ENCODE measurements around the gene GAB2.
A peak's percentile ranks its signal among the peaks of the same experiment; 100 is the strongest.
"Not testable (repeated sequence)": the region's sequence is repeated elsewhere in the genome, so short reads cannot be mapped to it uniquely, and the experiment has no call there.

The GAB2 gene

GRCh38 chr11:78298291-78298771 is 119.3 kb downstream of the GAB2 start:
- Histone ChIP-seq H3K9ac (ENCODE audit: low read depth, low read length, poor library complexity) (no peak overlapping the region), H3K9me3 (replicated peaks in 1 of 2; ENCODE audit: control insufficient read depth in 2 of 2, insufficient read depth in 1 of 2, low read depth in 1 of 2, low read length in 2 of 2) (peaks cover 1 to 17% of the 10 kb centered on the region in 2 donors), H3K4ac (ENCODE audit: low read length) (no peak overlapping the region), H3K18ac (ENCODE audit: low read length) (no peak overlapping the region), H4K8ac (ENCODE audit: low read depth, low read length) (no peak overlapping the region), H2AFZ (ENCODE audit: low read length) (no peak overlapping the region), H3K4me2 (ENCODE audit: insufficient read depth, low read length, poor library complexity, severe bottlenecking) (no peak overlapping the region), H3K4me3 (ENCODE audit: low read length in 2 of 2) (no peak overlapping the region), H3K79me1 (ENCODE audit: low read depth, low read length) (no peaks in the 10 kb centered on the region), H3K23ac (ENCODE audit: low read depth, low read length, poor library complexity) (no peak overlapping the region), H3K27ac (replicated peaks; ENCODE audit: low read length) (no peak overlapping the region), H2BK12ac (ENCODE audit: low read length) (no peak overlapping the region), H2AK5ac (ENCODE audit: low read depth, low read length) (no peak overlapping the region), H3K27me3 (ENCODE audit: control insufficient read depth in 3 of 3, insufficient read depth in 3 of 3, low read depth in 1 of 3, low read length in 3 of 3) (no peaks in the 10 kb centered on the region), H3K36me3 (replicated peaks in 1 of 2; ENCODE audit: control insufficient read depth in 2 of 2, insufficient read depth in 2 of 2, low read length in 2 of 2) (no peaks in the 10 kb centered on the region), H2BK120ac (ENCODE audit: low read depth, low read length) (no peak overlapping the region), H2BK15ac (ENCODE audit: low read length) (no peak overlapping the region), H2BK5ac (ENCODE audit: low read length) (no peak overlapping the region), H3K14ac (ENCODE audit: low read length) (no peak overlapping the region), H4K91ac (ENCODE audit: low read depth, low read length, poor library complexity) (no peak overlapping the region), H3K4me1 (ENCODE audit: control insufficient read depth in 2 of 2, insufficient read depth in 1 of 2, low read depth in 1 of 2, low read length in 2 of 2) (peaks cover 12 to 17% of the 10 kb centered on the region in 2 donors)
- DNase-seq (ENCODE audit: low spot score): peak; percentile 26
- WGBS, 2 donors (ENCODE audit: extremely low coverage in 2 of 2, insufficient read length in 2 of 2, insufficient replicate concordance in 1 of 2): no CpG with 5 or more reads among the region's 1 CpG

GRCh38 chr11:78295991-78296930 is 121.4 kb downstream of the GAB2 start:
- H3K27ac ChIP-seq (replicated peaks; ENCODE audit: low read length): no peak overlapping the region
- no CpG with 5 or more reads among the region's 8 CpGs for WGBS, 2 donors (ENCODE audit: extremely low coverage in 2 of 2, insufficient read length in 2 of 2, insufficient replicate concordance in 1 of 2)

GRCh38 chr11:78295347-78295746 is 122.3 kb downstream of the GAB2 start:
- Histone ChIP-seq H3K23ac (ENCODE audit: low read depth, low read length, poor library complexity) (no peak overlapping the region), H3K14ac (ENCODE audit: low read length) (no peak overlapping the region), H3K79me1 (ENCODE audit: low read depth, low read length) (no peaks in the 10 kb centered on the region), H3K36me3 (replicated peaks in 1 of 2; ENCODE audit: control insufficient read depth in 2 of 2, insufficient read depth in 2 of 2, low read length in 2 of 2) (no peaks in the 10 kb centered on the region), H3K4me3 (ENCODE audit: low read length in 2 of 2) (no peak overlapping the region), H3K9ac (ENCODE audit: low read depth, low read length, poor library complexity) (no peak overlapping the region), H3K4me2 (ENCODE audit: insufficient read depth, low read length, poor library complexity, severe bottlenecking) (no peak overlapping the region), H3K4me1 (ENCODE audit: control insufficient read depth in 2 of 2, insufficient read depth in 1 of 2, low read depth in 1 of 2, low read length in 2 of 2) (peaks cover 12 to 17% of the 10 kb centered on the region in 2 donors), H4K91ac (ENCODE audit: low read depth, low read length, poor library complexity) (no peak overlapping the region), H2BK12ac (ENCODE audit: low read length) (no peak overlapping the region), H2AK5ac (ENCODE audit: low read depth, low read length) (no peak overlapping the region), H3K9me3 (replicated peaks in 1 of 2; ENCODE audit: control insufficient read depth in 2 of 2, insufficient read depth in 1 of 2, low read depth in 1 of 2, low read length in 2 of 2) (peaks cover 2 to 17% of the 10 kb centered on the region in 2 donors), H3K18ac (ENCODE audit: low read length) (no peak overlapping the region), H2AFZ (ENCODE audit: low read length) (no peak overlapping the region), H3K27ac (replicated peaks; ENCODE audit: low read length) (no peak overlapping the region), H2BK120ac (ENCODE audit: low read depth, low read length) (no peak overlapping the region), H4K8ac (ENCODE audit: low read depth, low read length) (no peak overlapping the region), H2BK15ac (ENCODE audit: low read length) (no peak overlapping the region), H3K4ac (ENCODE audit: low read length) (no peak overlapping the region), H2BK5ac (ENCODE audit: low read length) (no peak overlapping the region), H3K27me3 (ENCODE audit: control insufficient read depth in 3 of 3, insufficient read depth in 3 of 3, low read depth in 1 of 3, low read length in 3 of 3) (no peaks in the 10 kb centered on the region)
- WGBS, 2 donors (ENCODE audit: extremely low coverage in 2 of 2, insufficient read length in 2 of 2, insufficient replicate concordance in 1 of 2): no CpG with 5 or more reads among the region's 3 CpGs
- no peak for DNase-seq (ENCODE audit: low spot score)

More at GRCh38 chr11:78295991-78296930, 121.4 kb downstream of the GAB2 start:
- H3K4me1 ChIP-seq (ENCODE audit: control insufficient read depth in 2 of 2, insufficient read depth in 1 of 2, low read depth in 1 of 2, low read length in 2 of 2): peaks cover 12 to 17% of the 10 kb centered on the region in 2 donors
- no peak overlapping the region for H2AK5ac ChIP-seq (ENCODE audit: low read depth, low read length)
- H3K14ac ChIP-seq (ENCODE audit: low read length): no peak overlapping the region
- H4K8ac ChIP-seq (ENCODE audit: low read depth, low read length): no peak overlapping the region
- no peaks in the 10 kb centered on the region for H3K27me3 ChIP-seq (ENCODE audit: control insufficient read depth in 3 of 3, insufficient read depth in 3 of 3, low read depth in 1 of 3, low read length in 3 of 3)
- no peak overlapping the region for H2AFZ ChIP-seq (ENCODE audit: low read length)
- no peak for DNase-seq (ENCODE audit: low spot score)
- no peak overlapping the region for H3K4me3 ChIP-seq (ENCODE audit: low read length in 2 of 2)
- H3K9ac ChIP-seq (ENCODE audit: low read depth, low read length, poor library complexity): no peak overlapping the region
- H3K36me3 ChIP-seq (replicated peaks in 1 of 2; ENCODE audit: control insufficient read depth in 2 of 2, insufficient read depth in 2 of 2, low read length in 2 of 2): no peaks in the 10 kb centered on the region
- no peak overlapping the region for H2BK5ac ChIP-seq (ENCODE audit: low read length)
- no peak overlapping the region for H2BK15ac ChIP-seq (ENCODE audit: low read length)
- H2BK120ac ChIP-seq (ENCODE audit: low read depth, low read length): no peak overlapping the region
- no peak overlapping the region for H3K4me2 ChIP-seq (ENCODE audit: insufficient read depth, low read length, poor library complexity, severe bottlenecking)
- H3K23ac ChIP-seq (ENCODE audit: low read depth, low read length, poor library complexity): no peak overlapping the region
- peaks cover 1 to 17% of the 10 kb centered on the region in 2 donors for H3K9me3 ChIP-seq (replicated peaks in 1 of 2; ENCODE audit: control insufficient read depth in 2 of 2, insufficient read depth in 1 of 2, low read depth in 1 of 2, low read length in 2 of 2)
- H2BK12ac ChIP-seq (ENCODE audit: low read length): no peak overlapping the region
- no peak overlapping the region for H4K91ac ChIP-seq (ENCODE audit: low read depth, low read length, poor library complexity)
- H3K18ac ChIP-seq (ENCODE audit: low read length): no peak overlapping the region
- H3K4ac ChIP-seq (ENCODE audit: low read length): no peak overlapping the region
- H3K79me1 ChIP-seq (ENCODE audit: low read depth, low read length): no peaks in the 10 kb centered on the region

- H3K14ac ChIP-seq (ENCODE audit: low read length); H2BK12ac ChIP-seq (ENCODE audit: low read length); H2BK120ac ChIP-seq (ENCODE audit: low read depth, low read length); H3K18ac ChIP-seq (ENCODE audit: low read length); DNase-seq (ENCODE audit: low spot score); H2BK15ac ChIP-seq (ENCODE audit: low read length); H4K91ac ChIP-seq (ENCODE audit: low read depth, low read length, poor library complexity); H3K79me1 ChIP-seq (ENCODE audit: low read depth, low read length); H3K4ac ChIP-seq (ENCODE audit: low read length); H2BK5ac ChIP-seq (ENCODE audit: low read length); H3K27me3 ChIP-seq (ENCODE audit: control insufficient read depth in 3 of 3, insufficient read depth in 3 of 3, low read depth in 1 of 3, low read length in 3 of 3); H4K8ac ChIP-seq (ENCODE audit: low read depth, low read length); H3K27ac ChIP-seq (replicated peaks; ENCODE audit: low read length); H3K9ac ChIP-seq (ENCODE audit: low read depth, low read length, poor library complexity); H3K4me2 ChIP-seq (ENCODE audit: insufficient read depth, low read length, poor library complexity, severe bottlenecking); H2AFZ ChIP-seq (ENCODE audit: low read length); H2AK5ac ChIP-seq (ENCODE audit: low read depth, low read length); H3K36me3 ChIP-seq (replicated peaks in 1 of 2; ENCODE audit: control insufficient read depth in 2 of 2, insufficient read depth in 2 of 2, low read length in 2 of 2); H3K4me3 ChIP-seq (ENCODE audit: low read length in 2 of 2); H3K23ac ChIP-seq (ENCODE audit: low read depth, low read length, poor library complexity): not testable (repeated sequence)
- H3K4me1 ChIP-seq (ENCODE audit: control insufficient read depth in 2 of 2, insufficient read depth in 1 of 2, low read depth in 1 of 2, low read length in 2 of 2): peaks cover 10 to 12% of the 10 kb centered on the region in 2 donors
- no CpG with 5 or more reads among the region's 5 CpGs for whole genome bisulfite sequencing, 2 donors (ENCODE audit: extremely low coverage in 2 of 2, insufficient read length in 2 of 2, insufficient replicate concordance in 1 of 2)
- H3K9me3 ChIP-seq (replicated peaks in 1 of 2; ENCODE audit: control insufficient read depth in 2 of 2, insufficient read depth in 1 of 2, low read depth in 1 of 2, low read length in 2 of 2): peaks cover 4 to 17% of the 10 kb centered on the region in 2 donors
Observed at GRCh38 chr11:78294100-78294499, 123.5 kb downstream of the GAB2 start.

All from neuronal stem cell (in vitro differentiated cells).